MM.1S (cell line): ENCODE results near the gene SPRYD7.

ENCODE experiments used
- DNase-seq: peaks from one replicate; pipeline ENCODE4 v3.0.0-alpha.2; 2015
- H2AFZ ChIP-seq: fragments of 300-600 bp; sonication (generic); 2 replicates; pipeline ENCODE4 v1.6.0; 2016; ENCODE audit warnings: antibody characterized with exemption, low read length
- H3F3A ChIP-seq: fragments of 300-600 bp; sonication (generic); 2 replicates; pipeline ENCODE4 v1.6.1; 2016; ENCODE audit warnings: mild to moderate bottlenecking, antibody characterized with exemption, low read length, moderate library complexity, mixed read lengths; ENCODE audit not compliant: insufficient read depth
- H3K27ac ChIP-seq: fragments of 300-600 bp; sonication (generic); 2 replicates; pipeline ENCODE4 v1.5.1; 2016; ENCODE audit warnings: mild to moderate bottlenecking, low read length
- H3K27me3 ChIP-seq: fragments of 300-600 bp; sonication (generic); replicated peaks from 2 replicates; pipeline ENCODE4 v1.6.0; 2016; ENCODE audit warnings: low read length; ENCODE audit not compliant: insufficient read depth
- H3K36me3 ChIP-seq: fragments of 300-600 bp; sonication (generic); replicated peaks from 2 replicates; pipeline ENCODE4 v1.6.1; 2016; ENCODE audit warnings: mild to moderate bottlenecking, low read length, mixed read lengths; ENCODE audit not compliant: insufficient read depth
- H3K4me1 ChIP-seq: fragments of 300-600 bp; sonication (generic); 2 replicates; pipeline ENCODE4 v1.6.1; 2016; ENCODE audit warnings: low read length, mixed read lengths
- H3K4me2 ChIP-seq: fragments of 300-600 bp; sonication (generic); 2 replicates; pipeline ENCODE4 v1.6.0; 2016; ENCODE audit warnings: low read depth, low read length
- H3K4me3 ChIP-seq: fragments of 300-600 bp; sonication (generic); 2 replicates; pipeline ENCODE4 v1.5.1; 2016; ENCODE audit warnings: low read length, mixed read lengths
- H3K79me2 ChIP-seq: fragments of 300-600 bp; sonication (generic); 2 replicates; pipeline ENCODE4 v1.6.1; 2016; ENCODE audit warnings: mixed run types, low read length, mixed read lengths
- H3K9ac ChIP-seq: fragments of 300-600 bp; sonication (generic); 2 replicates; pipeline ENCODE4 v1.6.1; 2016; ENCODE audit warnings: low read length, mixed read lengths
- H3K9me2 ChIP-seq: fragments of 300-600 bp; sonication (generic); replicated peaks from 2 replicates; pipeline ENCODE4 v1.6.1; 2016; ENCODE audit warnings: mild to moderate bottlenecking, low read length, mixed read lengths; ENCODE audit not compliant: insufficient read depth
- H3K9me3 ChIP-seq: fragments of 300-600 bp; sonication (generic); replicated peaks from 2 replicates; pipeline ENCODE4 v1.6.1; 2016; ENCODE audit warnings: mild to moderate bottlenecking, low read length, mixed read lengths; ENCODE audit not compliant: insufficient read depth
- H4K20me1 ChIP-seq: fragments of 300-600 bp; sonication (generic); 2 replicates; pipeline ENCODE4 v1.6.1; 2016; ENCODE audit warnings: mild to moderate bottlenecking, low read length, moderate library complexity, mixed read lengths; ENCODE audit not compliant: insufficient read depth
- EZH2 ChIP-seq: fragments of 300-600 bp; sonication (generic); optimal IDR thresholded peaks from 2 replicates; pipeline ENCODE3; 2017; ENCODE audit warnings: low read depth, mild to moderate bottlenecking, antibody characterized with exemption, low read length, mixed read lengths
- EZH2phosphoT487 ChIP-seq: fragments of 300-600 bp; sonication (generic); IDR thresholded peaks from 2 replicates; pipeline ENCODE4 v1.6.1; 2018; ENCODE audit warnings: antibody characterized with exemption, low read length
- TF ChIP-seq, protein P1 (sequence below): fragments of 300-600 bp; sonication (generic); IDR thresholded peaks from 2 replicates; pipeline ENCODE4 v1.5.1; 2016; ENCODE audit warnings: antibody characterized with exemption, low read length, mixed read lengths

The SPRYD7 gene

DNA sequence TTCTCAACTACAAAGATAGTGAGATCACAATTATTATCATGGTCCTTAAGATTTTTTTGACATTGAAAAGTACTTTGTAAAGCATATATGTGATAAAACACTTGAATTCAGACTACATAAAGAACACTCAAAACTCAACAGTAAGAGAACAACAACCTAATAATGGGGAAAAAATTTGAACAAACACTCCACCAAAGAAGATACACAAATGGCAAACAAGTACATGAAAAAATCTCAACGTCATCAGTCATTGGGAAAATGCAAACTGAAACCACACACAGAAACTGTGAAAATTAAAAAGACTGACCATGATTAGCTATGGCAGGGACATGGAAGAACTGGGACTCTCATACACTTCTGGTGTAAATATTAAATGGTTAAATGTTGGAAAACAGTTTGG is 70.9 kb downstream of the SPRYD7 start:
- H3K9me3 ChIP-seq, result no peaks in the 10 kb centered on the region
- H3K9me2 ChIP-seq, result no peaks in the 10 kb centered on the region
- H3K9ac ChIP-seq, result no peak overlapping the region
- H3K4me3 ChIP-seq, result no peak overlapping the region
- no peak overlapping the region for H2AFZ ChIP-seq
- no peak overlapping the region for H3K27ac ChIP-seq
- no peaks in the 10 kb centered on the region for H3K36me3 ChIP-seq
- H3K4me1 ChIP-seq, result no peaks in the 10 kb centered on the region
- no peak for DNase-seq
- H3F3A ChIP-seq, result no peaks in the 10 kb centered on the region
- TF ChIP-seq, protein P1, sequence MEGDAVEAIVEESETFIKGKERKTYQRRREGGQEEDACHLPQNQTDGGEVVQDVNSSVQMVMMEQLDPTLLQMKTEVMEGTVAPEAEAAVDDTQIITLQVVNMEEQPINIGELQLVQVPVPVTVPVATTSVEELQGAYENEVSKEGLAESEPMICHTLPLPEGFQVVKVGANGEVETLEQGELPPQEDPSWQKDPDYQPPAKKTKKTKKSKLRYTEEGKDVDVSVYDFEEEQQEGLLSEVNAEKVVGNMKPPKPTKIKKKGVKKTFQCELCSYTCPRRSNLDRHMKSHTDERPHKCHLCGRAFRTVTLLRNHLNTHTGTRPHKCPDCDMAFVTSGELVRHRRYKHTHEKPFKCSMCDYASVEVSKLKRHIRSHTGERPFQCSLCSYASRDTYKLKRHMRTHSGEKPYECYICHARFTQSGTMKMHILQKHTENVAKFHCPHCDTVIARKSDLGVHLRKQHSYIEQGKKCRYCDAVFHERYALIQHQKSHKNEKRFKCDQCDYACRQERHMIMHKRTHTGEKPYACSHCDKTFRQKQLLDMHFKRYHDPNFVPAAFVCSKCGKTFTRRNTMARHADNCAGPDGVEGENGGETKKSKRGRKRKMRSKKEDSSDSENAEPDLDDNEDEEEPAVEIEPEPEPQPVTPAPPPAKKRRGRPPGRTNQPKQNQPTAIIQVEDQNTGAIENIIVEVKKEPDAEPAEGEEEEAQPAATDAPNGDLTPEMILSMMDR, result no peak
- TF ChIP-seq EZH2phosphoT487, result no peak
- no peak for TF ChIP-seq EZH2
- no peaks in the 10 kb centered on the region for H4K20me1 ChIP-seq
- no peaks in the 10 kb centered on the region for H3K27me3 ChIP-seq
- no peak overlapping the region for H3K4me2 ChIP-seq
- H3K79me2 ChIP-seq, result no peaks in the 10 kb centered on the region

DNA sequence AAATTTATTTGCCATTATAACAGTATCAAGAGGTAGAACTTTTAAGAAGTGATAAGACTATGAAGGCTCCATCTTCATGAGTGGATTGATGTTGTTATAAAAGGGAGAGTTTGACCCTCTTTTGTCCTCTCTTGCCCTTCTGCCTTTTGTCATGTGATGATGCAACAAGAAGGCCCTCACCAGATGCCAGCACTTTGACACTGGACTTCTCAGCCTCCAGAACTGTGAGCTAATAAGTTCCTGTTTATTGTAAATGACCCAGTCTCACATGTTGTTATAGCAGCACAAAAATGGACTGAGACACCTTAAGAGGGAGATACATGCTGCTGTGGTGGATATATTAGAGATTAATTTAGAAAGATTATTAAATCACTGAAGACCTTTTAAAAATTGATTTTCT is 71.6 kb downstream of the SPRYD7 start:
- Histone ChIP-seq H3K9me3 (no peaks in the 10 kb centered on the region), H3F3A (no peaks in the 10 kb centered on the region), H3K79me2 (no peaks in the 10 kb centered on the region), H4K20me1 (no peaks in the 10 kb centered on the region), H3K27ac (no peak overlapping the region), H3K4me2 (no peak overlapping the region), H3K9me2 (no peaks in the 10 kb centered on the region), H3K36me3 (no peaks in the 10 kb centered on the region), H3K9ac (no peak overlapping the region), H2AFZ (no peak overlapping the region), H3K27me3 (no peaks in the 10 kb centered on the region), H3K4me1 (no peaks in the 10 kb centered on the region), H3K4me3 (no peak overlapping the region)
- TF ChIP-seq, protein P1, result no peak
- DNase-seq, result no peak
